Stimulated activated CD4-positive, alpha-beta T cell treated with anti-CD3 and anti-CD28 coated beads, Interleukin-2, amount 100 ng/mL, for 24 hours (primary cell): Measurements from ENCODE around the gene MYO7B.

Source experiments
- DNase-seq, 2 donors: peaks; one replicate each; pipeline ENCODE4 v3.0.0-alpha.2; 2020

MYO7B gene

DNA sequence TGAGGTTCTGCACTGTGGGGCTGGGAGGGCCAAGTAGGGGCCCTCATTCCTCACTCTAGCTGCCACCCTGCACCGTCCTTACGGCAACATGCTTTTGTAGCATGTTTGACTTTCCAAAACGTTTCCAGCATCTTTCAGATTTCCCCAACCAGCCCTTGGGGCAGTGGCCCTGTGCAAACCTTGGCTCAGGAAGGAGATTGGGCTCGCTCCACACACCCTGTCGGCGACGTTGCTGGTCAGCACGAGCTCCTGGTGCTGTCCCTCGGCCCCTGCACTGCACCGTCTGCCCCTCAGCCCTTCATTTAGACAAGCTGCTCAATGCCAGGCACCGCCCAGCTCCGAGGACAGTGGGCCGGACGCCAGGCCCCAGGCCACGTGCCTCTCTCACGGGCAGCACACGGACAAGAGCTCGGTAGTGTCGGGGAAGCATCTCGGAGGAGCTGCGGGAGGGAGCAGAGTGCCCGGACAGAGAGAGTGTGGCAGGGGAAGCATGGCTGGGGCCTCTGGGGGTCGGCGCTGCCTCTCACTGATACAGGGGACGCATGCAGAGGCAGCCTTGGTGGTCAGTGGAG lies 117.4 kb downstream of the MYO7B start:
- no peak for DNase-seq

DNA sequence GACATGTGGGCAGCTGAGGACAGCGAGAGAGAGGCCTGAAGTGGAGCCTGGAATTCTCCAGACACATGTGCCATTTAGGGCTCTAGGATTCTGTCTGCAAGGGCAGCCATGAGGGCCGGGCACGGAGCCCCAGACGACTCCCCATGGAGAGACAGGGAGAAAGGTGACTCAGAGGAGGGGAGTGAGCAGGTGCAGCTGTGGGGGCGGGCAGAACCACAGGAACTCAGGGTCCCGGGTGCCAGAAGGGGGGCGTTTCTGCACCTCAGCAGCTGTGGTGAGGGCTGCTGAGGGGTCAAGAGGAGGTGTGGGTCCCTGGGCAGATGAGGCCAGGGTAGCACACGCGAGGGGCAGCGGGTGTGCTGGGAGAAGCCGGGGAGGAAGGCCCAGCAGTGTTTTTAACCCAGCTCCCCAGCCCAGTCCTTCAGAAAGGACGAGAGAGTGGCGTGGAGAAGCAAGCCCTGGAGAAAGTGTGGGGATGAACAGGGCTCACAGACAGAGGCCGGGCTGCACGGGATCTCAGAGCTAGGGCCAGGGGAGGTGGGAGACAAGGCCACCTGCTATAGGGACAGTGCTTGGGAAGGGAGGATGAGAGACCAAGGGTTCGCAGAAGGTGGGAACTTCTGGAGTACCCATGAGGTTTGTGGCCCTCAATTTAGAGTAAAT lies 118.1 kb downstream of the MYO7B start:
- no peak for DNase-seq

DNA sequence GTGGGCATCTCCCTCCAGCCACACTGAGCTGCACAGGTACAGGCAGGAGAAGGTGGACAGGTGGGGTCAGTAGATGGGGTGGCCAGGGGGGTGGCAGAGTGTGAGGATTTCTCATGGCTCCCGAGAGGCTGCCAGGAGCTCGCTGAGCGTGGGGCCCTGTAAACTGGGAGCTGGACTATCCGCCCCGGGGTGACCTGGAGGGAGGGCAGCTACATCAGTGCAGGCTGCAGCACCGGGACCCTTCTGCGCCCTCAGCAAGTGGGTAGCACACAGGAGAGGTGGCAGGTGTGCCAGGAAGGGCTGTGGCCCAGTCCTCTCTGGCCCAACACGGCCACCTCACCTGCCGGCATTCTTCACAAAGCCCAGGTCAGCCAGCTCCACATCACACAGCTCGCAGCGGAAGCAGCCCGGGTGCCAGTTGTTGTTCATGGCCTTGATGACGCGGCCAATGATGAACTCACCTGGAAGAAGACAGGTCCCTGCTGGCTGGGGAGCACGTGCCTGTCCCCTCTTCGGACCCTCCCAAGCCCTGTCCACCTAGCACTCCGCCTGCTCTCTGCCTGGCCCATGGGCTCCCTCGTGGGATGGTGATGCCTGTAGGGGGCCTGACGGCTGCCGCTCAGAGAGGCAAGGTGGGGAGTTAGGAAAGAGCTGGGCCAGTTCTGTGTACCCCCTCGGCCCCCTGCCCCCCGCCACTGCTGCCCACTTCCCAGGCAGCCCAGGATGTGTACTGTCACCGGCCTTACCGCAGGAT lies 118.8 kb downstream of the MYO7B start:
- no peak for DNase-seq

GRCh38 chr2:127654838-127655175 lies 119.3 kb downstream of the MYO7B start:
- DNase-seq = no peak

DNA sequence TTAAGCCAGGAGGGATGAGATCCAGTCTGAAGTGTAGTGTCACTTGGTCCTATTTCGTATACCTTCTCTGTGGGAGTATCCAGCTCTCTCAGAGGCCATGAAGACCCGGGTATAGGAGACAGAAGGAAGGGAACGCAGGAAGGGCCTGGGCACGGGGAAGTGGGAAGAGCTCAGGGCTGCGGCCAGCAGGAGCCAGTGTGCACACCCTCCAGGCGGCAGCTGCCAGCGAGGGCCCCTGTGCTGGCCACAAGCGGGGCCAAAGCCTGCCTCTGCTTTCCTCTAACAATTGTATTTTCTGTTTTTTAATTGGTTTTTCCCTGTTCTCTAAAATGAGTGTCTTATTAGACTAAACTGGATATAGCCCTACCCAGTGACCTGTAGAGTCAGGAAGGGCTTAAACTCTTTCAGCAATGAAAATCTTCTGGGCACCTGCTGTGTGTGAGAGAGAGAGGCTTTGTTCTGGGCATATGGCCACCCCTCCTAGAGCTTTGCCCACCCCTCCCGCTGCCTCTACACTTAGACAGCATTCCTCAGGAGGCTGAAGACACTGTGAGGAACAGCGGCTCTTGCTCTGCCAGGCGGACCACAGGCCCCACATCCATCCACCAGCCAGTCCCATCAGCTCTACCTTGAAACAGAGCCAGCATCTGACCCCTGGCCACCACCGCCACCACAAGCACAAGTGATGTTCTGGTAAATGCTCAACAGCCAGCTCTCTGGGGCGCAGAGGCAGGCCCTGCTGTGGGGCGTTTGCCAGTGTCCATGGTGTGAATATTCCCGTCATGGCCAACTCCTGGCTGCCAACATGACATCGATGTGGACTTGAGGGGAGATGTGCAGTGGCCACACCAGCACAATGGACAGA lies 120.0 kb downstream of the MYO7B start:
- DNase-seq = no peak

DNA sequence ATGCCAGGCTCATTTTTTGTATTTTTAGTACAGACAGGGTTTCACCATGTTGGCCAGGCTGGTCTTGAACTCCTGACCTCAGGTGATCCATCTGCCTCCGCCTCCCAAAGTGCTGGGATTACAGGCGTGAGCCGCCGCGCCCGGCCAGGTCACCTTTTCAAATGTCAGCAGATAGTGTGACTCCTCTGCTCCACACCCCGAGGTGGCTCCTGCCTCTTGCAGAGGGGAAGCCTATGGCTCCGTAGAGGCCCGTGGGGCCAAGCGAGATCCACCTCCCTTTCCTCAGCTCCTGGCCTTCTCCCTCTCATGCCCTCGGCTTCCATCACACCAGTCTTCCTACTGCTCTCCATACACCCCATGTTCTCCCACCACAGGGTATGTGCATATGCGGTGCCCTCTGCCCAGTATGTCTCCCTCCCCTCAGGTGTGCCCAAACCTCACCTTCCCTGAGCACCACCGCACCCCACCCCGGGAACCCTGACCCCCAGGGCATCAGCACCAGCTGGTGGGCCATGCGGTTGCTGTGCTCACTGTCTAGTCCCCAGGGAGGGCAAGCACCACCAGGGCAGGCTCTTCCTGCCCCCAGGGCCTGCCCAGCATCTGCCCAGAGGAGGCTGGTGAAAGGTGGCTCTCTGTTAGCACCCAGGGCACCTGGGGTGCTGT lies 121.2 kb downstream of the MYO7B start:
- DNase-seq = no peak

- DNase-seq = no peak
Observed at GRCh38 chr2:127657232-127657595, 121.7 kb downstream of the MYO7B start.

DNA sequence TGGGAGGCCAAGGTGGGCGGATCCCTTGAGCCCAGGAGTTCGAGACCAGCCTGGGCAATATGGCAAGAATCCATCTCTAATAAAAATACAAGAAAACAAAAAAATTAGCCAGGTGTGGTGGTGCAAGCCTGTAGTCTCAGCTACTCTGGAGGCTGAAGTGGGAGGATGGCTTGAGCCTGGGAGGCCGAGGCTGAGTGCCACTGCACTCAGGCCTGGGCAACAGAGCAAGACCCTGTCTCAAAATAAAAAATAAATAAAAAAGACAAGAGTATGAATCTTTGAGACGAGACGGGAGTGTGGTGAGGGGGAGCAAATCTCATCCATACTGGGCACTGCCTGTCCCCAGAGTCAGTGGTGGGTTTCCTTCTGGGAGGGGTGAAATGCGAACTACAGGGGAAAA lies 122.7 kb downstream of the MYO7B start:
- DNase-seq = no peak

GRCh38 chr2:127658641-127659407 lies 123.3 kb downstream of the MYO7B start:
- no peak for DNase-seq

- no peak for DNase-seq
Observed at GRCh38 chr2:127659408-127660290, 124.2 kb downstream of the MYO7B start.

DNA sequence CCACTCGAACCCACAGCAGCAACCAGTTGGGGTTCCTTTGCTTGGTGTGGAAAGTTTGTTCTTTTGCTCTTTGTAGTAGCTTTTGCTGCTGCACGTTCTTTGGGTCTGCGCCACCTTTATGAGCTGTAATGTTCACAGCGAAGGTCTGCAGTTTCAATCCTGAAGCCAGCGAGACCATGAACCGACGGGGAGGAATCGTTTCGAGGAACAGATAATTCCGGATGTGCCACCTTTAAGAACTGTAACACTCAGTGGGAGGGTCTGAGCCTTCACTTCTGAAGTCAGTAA lies 124.8 kb downstream of the MYO7B start:
- DNase-seq = no peak

- no peak for DNase-seq
Observed at GRCh38 chr2:127661072-127661649, 125.7 kb downstream of the MYO7B start.

DNA sequence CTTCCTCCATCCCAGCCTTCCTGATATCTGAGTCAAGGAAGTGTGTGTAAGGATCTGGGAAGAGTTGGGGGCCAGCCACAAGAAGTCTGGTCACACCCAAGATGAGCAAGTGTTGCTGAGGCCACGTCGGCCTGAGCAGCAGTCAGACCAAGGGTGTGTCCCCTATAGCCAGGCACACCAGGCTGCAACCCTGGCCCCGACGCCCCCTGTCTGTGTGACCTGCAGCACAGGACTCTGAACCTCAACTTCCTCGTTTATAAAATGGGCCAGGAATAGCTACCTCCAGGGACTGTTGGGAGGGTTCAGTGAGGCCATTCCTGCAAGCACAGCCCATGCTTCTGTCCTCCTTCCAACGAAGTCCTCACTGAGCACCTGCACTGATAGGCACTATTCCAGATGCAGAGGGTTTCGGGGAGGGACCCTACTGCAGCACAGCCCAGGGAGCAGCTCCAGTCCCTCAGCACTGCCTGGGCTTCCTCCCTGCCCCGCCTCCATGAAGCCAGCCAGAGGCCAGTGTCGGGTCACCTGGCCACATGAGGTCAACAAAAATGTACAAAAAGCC lies 126.5 kb downstream of the MYO7B start:
- DNase-seq = no peak

DNA sequence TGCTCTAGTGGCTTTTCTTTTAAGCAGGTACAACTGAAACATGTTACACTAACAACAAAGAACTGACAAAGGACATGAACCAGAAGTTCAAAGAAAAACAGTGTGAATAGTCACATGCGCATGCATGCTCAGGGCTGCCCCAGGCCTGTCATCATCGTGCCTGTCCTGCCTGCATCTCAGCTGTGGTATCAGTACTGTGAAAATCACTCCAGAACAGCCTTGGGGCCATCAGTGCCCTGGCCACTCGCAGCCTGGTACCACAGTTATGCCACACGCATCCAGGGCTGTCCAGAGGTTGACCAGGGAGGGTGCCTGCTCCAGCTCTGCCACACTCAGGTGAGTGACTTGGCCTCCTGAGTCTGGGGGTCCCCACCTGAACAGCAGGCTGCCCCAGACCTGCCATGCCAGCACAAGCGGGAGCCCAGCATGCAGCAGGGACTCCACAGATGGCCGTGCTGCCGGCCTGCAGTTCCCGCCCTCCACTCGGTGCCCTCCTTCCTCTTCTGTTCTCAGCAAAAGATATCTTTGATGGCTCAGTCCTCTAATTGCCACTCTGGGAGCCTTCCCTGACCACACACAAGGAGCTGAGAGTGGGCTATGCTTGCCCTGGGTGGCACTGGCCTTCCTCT lies 127.6 kb downstream of the MYO7B start:
- no peak for DNase-seq

GRCh38 chr2:127663566-127664064 lies 128.1 kb downstream of the MYO7B start:
- DNase-seq = no peak

DNA sequence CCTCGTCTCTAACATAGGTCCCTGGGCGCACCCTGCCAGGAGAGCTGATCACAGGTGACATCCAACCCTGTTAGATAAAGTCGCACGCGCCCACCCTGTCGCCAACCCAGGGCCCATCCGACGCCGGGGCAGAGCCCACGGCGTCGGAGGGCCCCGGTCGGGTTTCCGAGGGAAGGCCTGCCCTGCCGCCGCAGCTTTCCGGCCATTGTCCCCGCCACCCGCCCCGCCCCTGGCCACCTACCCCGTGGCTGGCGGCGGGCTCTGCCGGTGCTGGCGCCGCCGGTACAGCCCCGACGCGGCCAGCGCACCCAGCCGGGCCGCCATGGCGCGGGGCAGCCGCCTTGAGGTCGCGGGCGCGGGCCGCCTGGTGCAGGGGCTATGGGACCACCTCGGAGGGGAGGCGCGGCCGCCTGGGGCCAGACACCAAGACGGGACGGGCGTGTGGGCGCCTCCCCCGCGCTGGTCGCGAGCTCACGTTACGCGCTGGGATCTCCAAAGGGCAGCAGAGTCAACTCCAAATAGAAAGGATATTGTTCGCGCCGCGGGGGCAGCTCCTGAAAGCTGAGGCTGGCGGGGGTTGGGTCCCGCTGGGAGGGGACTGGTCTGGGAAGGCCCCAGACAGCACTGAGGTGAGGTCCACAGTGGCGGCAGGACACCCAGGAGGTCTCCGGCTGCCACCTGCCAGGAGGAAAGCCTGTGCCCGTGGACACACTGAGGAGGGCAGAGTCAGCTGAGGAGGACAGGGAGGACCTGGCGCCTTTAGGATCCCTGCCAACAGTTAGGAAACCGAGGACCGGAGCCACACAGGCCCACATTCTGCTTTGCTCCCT lies 128.8 kb downstream of the MYO7B start:
- no peak for DNase-seq

DNA sequence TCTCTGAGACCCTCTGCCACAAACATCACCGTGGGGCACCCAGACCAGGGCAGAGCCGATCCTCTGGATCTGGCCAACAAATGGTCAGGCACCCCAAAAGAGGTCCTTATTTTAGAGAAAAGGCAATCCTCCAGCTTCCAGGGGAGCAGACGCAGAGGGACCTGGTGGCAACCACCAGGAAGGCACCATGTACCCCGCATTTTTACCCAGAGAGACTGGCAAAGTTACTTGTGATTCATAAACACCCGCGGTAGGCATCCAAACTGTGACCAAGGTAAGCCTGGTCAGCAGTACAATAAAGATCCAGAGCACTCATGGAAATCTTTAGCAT lies 129.4 kb downstream of the MYO7B start:
- DNase-seq = no peak

DNA sequence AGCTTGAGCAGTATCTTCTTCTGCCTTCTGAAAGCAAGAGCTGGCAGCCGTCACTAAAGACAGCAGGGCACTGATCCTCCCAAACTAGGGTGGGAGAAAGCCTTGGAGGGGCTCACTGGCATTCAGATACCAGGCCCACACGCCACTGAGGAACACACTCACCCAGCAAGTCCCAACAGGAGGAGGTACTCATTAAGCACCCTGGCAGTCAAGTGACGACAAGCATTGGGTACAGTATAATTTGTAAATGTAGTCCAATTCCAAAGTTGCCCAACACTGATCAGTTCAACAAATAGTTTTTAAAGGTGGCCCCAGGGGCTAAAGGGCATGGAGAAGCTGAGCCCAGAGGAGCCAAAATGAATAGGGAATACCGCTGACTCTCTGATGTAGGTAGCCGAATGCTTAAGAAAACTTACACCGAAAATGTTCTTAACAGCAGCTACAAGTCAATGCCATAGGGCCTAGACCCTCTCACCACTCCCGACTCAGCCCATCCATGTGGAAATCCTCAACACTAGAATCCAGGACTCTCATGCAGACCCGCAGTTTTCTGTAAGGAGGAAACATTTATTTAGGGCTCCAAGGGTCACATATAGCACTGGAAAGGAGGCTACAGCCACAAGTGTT lies 129.9 kb downstream of the MYO7B start:
- no peak for DNase-seq

DNA sequence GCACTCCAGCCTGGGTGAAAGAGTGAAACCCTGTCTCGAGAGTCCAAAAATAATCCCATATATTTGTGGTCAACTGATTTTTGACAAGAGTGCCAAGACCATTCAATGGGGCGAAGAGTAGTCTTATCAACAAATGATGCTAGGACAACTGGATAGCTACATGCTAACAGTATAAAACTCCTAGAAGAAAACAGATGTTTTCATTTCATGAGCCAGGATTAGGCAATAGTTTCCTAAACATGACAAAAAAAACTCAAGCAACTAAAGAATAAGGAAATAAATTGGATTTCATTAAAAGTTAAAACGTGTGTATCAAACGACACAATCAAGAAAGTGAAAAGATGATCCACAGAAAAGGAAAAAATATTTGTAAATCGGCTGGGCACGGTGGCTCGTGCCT lies 133.6 kb downstream of the MYO7B start:
- no peak for DNase-seq
